ENCODE measurements around the gene CYP2D6.

Gene CYP2D6

DNA sequence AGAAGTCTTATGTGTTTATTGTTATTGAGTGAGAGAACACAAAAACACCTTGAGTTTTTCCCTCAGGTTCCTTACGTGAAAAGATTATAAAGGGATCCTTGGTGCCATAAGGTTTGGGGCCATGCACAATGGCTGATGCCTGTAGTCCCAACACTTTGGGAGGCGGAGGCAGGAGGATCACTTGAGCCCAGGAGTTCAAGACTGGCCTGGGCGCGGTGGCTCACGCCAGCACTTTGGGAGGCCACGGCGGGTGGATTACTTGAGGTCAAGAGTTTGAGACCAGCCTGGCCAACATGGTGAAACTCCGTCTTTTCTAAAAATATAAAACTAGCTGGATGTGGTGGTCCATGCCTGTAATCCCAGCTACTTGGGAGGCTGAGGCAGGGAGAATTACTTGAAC lies 45.7 kb downstream of the CYP2D6 start:
- no peak for DNase-seq (ENCODE audit: low read depth)

DNA sequence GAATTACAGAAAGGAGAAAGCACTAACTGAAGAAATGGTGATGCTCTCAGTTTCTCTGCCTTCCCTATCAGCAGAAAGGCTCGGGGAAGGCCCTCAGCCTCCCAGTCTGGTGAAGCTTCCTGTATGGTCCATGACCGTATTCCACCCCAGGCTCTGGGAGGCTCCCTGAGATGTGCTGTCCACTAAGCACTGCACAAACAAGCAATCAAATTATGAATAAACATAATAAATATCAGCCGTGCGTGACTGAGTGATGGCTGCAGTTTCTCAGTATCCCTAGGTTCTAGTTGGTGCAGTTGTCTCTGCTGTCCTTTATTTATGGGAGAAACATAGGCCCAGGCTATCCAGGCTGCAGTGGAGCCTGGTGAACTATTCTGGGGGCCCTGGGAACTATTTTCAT lies 47.5 kb downstream of the CYP2D6 start:
- DNase-seq (ENCODE audit: low read depth): no peak

DNA sequence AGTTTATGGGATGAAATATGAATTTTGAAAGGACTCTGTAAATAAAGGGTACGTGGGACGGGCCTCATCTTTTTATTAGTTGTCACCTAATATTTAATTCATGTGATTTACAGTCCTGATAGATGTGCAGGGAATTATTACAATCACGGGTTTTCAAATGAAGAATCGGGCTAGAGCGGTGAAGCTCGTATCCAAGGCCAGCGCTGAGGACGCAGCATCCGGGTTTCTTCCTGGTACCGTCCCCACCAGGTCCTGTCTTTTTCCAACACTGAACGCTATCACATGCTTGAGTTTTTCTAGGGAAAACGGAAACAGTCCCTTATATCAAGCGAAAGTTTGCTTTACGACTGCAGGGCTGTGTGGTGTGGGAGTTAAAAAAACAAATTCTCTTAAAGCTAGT lies 50.3 kb downstream of the CYP2D6 start:
- no peak for DNase-seq (ENCODE audit: low read depth)

DNA sequence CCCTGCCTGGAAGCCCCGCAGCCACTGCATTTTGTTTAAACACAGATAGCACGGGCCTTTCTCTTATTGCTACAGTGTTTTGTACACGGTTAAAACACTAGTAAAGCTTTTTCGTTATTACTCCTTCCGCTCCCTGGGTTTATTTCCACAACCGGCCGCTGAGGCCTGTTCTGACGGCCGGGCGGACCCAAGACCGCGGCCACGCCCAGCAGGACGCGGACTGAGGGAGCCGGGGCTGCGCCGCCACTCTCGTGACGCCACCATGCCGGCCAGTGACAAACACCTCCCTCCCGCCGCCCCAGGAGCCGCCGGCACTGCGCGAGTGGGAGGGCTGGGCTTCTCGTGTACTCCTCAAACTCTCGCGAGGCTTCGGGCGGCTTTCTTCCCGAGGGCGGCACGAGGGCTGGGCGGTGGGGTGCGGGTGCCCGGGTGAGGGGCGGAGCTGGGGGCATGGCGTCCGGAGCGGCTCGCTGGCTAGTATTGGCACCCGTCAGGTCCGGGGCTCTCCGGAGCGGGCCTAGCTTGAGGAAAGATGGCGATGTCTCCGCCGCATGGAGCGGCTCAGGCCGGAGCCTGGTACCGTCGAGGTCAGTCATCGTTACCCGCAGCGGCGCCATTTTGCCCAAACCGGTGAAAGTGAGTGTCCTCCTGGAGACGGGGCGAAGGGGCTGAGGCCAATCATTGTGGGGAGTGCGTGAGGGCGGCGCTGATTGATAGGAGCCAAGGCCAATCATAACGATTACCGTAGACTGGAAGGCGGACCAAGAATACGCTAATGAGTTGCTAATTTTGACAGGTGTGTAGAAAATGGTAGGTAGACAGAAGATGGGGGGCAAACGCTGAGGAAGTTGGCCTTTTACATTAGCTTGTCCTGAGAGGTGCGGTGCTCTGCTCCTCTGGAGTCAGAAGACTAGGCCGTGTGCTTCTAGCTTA lies 51.0 kb downstream of the CYP2D6 start, which contains the start of gene SMDT1:
Gene SMDT1, plus strand, starts transcription at position 382 of the 933 bp plus-strand sequence. Its CDS starts 69 bp downstream, at position 451.
- DNase-seq (ENCODE audit: low read depth): peak; percentile 96

DNA sequence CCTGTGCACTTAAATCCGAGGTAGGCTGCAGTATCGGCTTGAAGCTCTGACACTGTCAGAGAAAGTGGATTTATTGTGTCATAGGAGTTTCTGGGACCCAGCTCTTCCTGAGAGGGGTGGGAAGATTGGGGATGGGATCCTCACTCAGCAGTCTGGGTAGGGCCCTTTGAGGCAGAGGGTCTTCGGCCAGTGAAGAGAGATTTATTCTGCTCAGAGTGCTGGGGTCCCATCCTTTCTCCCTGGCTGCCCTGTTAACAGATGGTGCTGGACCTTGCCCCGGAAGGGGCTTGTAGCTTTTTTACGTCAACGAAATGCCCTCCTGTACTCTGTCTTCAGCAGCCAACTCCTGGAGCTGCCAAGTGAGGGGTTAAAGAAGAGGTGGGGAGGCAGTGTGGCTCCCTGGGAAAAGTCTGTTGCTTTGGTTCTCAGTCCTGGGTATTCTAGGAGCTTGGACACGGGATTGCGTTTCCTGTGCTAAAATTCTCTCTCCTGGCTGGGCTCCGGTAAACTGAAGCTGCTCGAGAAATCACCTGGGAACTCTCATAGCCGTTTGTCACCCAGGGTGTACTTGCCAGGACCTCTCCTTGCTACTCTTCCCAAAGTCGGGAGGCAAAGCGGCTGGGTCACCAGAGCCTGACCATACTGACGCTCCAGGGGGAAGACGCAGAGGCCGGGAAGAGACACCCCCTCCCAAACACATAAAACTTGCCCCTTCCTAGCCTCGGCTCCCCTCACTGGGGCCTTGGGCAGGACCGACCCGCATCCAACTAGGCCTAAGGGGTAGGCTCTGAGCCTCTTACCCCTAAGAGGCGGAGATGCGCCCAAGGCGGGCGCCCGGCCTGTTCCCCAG lies 51.9 kb downstream of the CYP2D6 start:
- no peak for DNase-seq (ENCODE audit: low read depth)

DNA sequence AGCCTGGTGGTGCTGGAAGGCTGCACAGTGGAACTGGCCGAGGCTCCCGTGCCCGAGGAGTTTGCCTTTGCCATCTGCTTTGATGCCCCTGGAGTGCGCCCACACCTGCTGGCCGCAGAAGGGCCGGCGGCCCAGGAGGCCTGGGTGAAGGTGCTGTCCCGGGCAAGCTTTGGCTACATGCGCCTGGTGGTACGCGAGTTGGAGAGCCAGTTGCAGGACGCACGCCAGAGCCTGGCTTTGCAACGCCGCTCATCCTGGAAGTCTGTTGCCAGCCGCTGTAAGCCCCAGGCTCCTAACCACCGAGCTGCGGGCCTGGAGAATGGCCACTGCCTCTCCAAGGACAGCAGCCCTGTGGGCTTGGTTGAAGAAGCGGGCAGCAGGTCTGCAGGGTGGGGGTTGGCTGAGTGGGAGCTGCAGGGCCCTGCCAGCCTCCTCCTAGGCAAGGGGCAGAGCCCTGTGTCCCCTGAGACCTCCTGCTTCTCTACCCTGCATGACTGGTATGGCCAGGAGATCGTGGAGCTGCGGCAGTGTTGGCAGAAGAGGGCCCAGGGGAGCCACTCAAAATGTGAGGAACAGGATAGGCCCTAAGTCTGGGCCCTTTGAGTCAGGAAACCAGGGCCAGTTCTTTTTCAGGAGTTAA lies 53.0 kb downstream of the CYP2D6 start:
- DNase-seq (ENCODE audit: low read depth): no peak

DNA sequence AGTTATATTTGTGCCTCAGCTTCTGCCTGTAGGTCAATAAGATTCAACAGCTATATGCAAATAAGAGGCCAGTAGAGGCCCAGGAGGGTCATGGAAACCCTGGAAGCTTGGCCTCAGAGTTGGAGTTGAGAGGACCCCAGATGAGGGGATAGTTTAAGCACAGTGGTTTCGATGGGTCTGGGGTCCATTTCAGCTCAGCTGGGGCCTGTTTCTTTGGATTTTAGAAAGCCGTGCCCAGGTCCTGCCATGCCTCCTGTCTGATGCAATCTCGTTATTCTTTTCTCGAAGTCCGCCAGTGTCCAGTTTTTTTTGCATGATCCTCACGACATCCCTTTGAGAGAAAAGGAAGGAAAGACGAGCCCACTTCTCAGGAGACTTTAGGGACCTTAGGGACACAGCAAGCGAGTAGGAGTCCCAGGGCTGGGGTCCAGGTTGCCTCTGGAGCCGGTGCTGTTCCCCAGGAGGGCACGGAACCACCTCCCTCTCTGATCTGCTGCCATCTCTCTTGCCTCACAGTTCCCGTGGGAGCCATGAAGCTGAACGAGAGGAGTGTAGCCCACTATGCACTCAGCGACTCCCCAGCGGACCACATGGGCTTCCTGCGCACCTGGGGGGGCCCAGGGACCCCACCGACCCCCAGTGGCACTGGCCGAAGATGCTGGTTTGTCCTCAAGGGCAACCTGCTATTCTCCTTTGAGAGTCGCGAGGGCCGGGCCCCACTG lies 53.7 kb downstream of the CYP2D6 start:
- no peak for DNase-seq (ENCODE audit: low read depth)
